Kidney (tissue), 14 donors: Measurements from ENCODE around the gene NDUFS8. TPM values are rescaled to one million over a fixed set of nuclear protein-coding genes. Genes with fewer than 3 reads are reported as not detected.

Experiments
- DNase-seq, 5 donors: peaks; one replicate each; pipeline ENCODE4 v3.0.0-alpha.2; 2013 to 2020
- FAIRE-seq: peaks from 2 replicates; lab custom pipeline; 2012; peaks lifted over from hg19 to GRCh38; lab: Jason Lieb, UNC
- H3K27ac ChIP-seq, 2 donors: one replicate each; pipeline ENCODE4 v1.7.0; 2013; ENCODE audit warnings: low read depth in 2 of 2, low read length in 2 of 2, inconsistent platforms in 1 of 2
- H3K27me3 ChIP-seq: one replicate; pipeline ENCODE4 v1.7.1; 2013; ENCODE audit warnings: low read length, inconsistent platforms; ENCODE audit not compliant: control insufficient read depth, insufficient read depth
- H3K36me3 ChIP-seq, 3 donors: one replicate each; pipeline versions ENCODE4 v1.7.0 to v1.7.1; 2013; ENCODE audit warnings: low read length in 3 of 3, control low read depth in 1 of 3, inconsistent platforms in 1 of 3; ENCODE audit not compliant: insufficient read depth in 3 of 3, control insufficient read depth in 2 of 3
- H3K4me1 ChIP-seq, 3 donors: one replicate each; pipeline versions ENCODE4 v1.7.0 to v1.7.1; 2013; ENCODE audit warnings: low read length in 3 of 3, inconsistent platforms in 1 of 3, low read depth in 1 of 3; ENCODE audit not compliant: control insufficient read depth in 2 of 3, insufficient read depth in 2 of 3
- H3K4me3 ChIP-seq, 3 donors: one replicate each; pipeline versions ENCODE4 v1.7.0 to v1.8.1; 2013; ENCODE audit warnings: low read length in 3 of 3, control low read depth in 1 of 3, inconsistent platforms in 1 of 3
- H3K9ac ChIP-seq, 3 donors: one replicate each; pipeline versions ENCODE4 v1.7.0 to v1.7.1; 2013; ENCODE audit warnings: low read length in 3 of 3, control low read depth in 1 of 3, inconsistent platforms in 1 of 3
- H3K9me3 ChIP-seq, 3 donors: one replicate each; pipeline versions ENCODE4 v1.7.0 to v1.7.1; 2013; ENCODE audit warnings: low read length in 3 of 3, control low read depth in 1 of 3, inconsistent platforms in 1 of 3; ENCODE audit not compliant: control insufficient read depth in 2 of 3, insufficient read depth in 1 of 3
- CTCF ChIP-seq: IDR thresholded peaks from 3 replicates; pipeline ENCODE4 v1.5.1; 2012; ENCODE audit warnings: mild to moderate bottlenecking, moderate library complexity, borderline replicate concordance; ENCODE audit not compliant: insufficient read depth; ENCODE audit errors: extremely low read depth
- intact Hi-C: fragments of 100-400 bp; cut with DNase I; formaldehyde crosslinking; loops from one replicate; pipeline ENCODE4 v1.11.1; 2022
- polyA plus RNA-seq: library from polyadenylated mRNA; stranded (reverse); fragments of 350-450 nt; fragmentation: Illumina TruSeq; extraction: RNeasy Lipid Tissue Mini Kit (QIAGEN cat#74804); gene quantifications from one replicate; pipeline ENCODE4 v1.2.3, GENCODE V29; 2014; ENCODE audit warnings: low read depth, low replicate concordance; ENCODE audit not compliant: insufficient read depth
- total RNA-seq: library from RNA; stranded (reverse); fragmentation: NEBNext Ultra II Directional; extraction: Animal tissue kit (Norgen Biotek cat#: 25700); gene quantifications from one replicate; pipeline ENCODE4 v1.2.1, GENCODE V29; 2021
- donor health status: control.
- donor health status: control.
- donor health status: control.
- donor health status: control.
- donor health status: control.
- donor health status: DM: yes; HTN: yes; CAD: no.
- donor health status: Normal renal cell carcinoma (clear cell type).

NDUFS8 gene
- total and polyA plus RNA-seq, 2 donors from 2014 or later: 144 to 472 TPM

- FAIRE-seq (no peak), DNase-seq (peak in 4 of 5 donors; percentile 50 to 65 (median 55))
Observed at GRCh38 chr11:68053117-68053516, 22.6 kb downstream of the NDUFS8 start.

GRCh38 chr11:68053981-68054812, 23.7 kb downstream of the NDUFS8 start:
- DNase-seq (no peak), FAIRE-seq (no peak)
- no peak overlapping the region for H3K27ac ChIP-seq
- H3K9ac ChIP-seq: no peak overlapping the region
- H3K36me3 ChIP-seq: peaks cover 0 to 8% (median 3%) of the 10 kb centered on the region in 3 donors
- intact Hi-C loops: no loop called here
- no peaks in the 10 kb centered on the region for H3K27me3 ChIP-seq
- no peaks in the 10 kb centered on the region for H3K9me3 ChIP-seq
- no peak for TF ChIP-seq CTCF
- no peak overlapping the region for H3K4me3 ChIP-seq
- H3K4me1 ChIP-seq: no peaks in the 10 kb centered on the region

More at GRCh38 chr11:68053117-68053516, 22.6 kb downstream of the NDUFS8 start:
- Histone ChIP-seq H3K4me3 (no peak overlapping the region), H3K9ac (no peak overlapping the region), H3K9me3 (no peaks in the 10 kb centered on the region), H3K27me3 (no peaks in the 10 kb centered on the region), H3K27ac (no peak overlapping the region), H3K36me3 (peaks cover 0 to 8% (median 3%) of the 10 kb centered on the region in 3 donors), H3K4me1 (no peaks in the 10 kb centered on the region)
- no peak for TF ChIP-seq CTCF
- intact Hi-C loops: no loop called here

GRCh38 chr11:68056317-68057285, 26.1 kb downstream of the NDUFS8 start:
- Histone ChIP-seq H3K27me3 (no peaks in the 10 kb centered on the region), H3K4me1 (no peaks in the 10 kb centered on the region), H3K4me3 (no peak overlapping the region), H3K36me3 (peaks cover 0 to 11% (median 6%) of the 10 kb centered on the region in 3 donors), H3K9me3 (no peaks in the 10 kb centered on the region), H3K27ac (no peak overlapping the region), H3K9ac (no peak overlapping the region)
- intact Hi-C loops: no loop called here
- FAIRE-seq (no peak), DNase-seq (no peak)
- TF ChIP-seq CTCF: no peak
